Fibroblast of skin of abdomen (primary cell): ENCODE data around the gene TEKTIP1.
"Not testable (repeated sequence)": the region's sequence is repeated elsewhere in the genome, so short reads cannot be mapped to it uniquely, and the experiment has no call there.

Source experiments
- DNase-seq: peaks from one replicate; pipeline ENCODE4 v3.0.0-alpha.2; 2013

TEKTIP1 gene

GRCh38 chr19:3508121-3508661, 30.8 kb upstream of the TEKTIP1 start:
- DNase-seq: not testable (repeated sequence)

- DNase-seq: peak; percentile 31
Measured at GRCh38 chr19:3508771-3509535, 30.0 kb upstream of the TEKTIP1 start.

- DNase-seq: peak; percentile 60
Measured at GRCh38 chr19:3509566-3509989, 29.4 kb upstream of the TEKTIP1 start.

GRCh38 chr19:3510727-3511126, 28.2 kb upstream of the TEKTIP1 start:
- DNase-seq: no peak

GRCh38 chr19:3511506-3512251, 27.3 kb upstream of the TEKTIP1 start:
- DNase-seq: no peak

- no peak for DNase-seq
Measured at GRCh38 chr19:3512562-3513228, 26.3 kb upstream of the TEKTIP1 start.

GRCh38 chr19:3513229-3514140, 25.5 kb upstream of the TEKTIP1 start:
- no peak for DNase-seq

- DNase-seq: peak; percentile 25
Measured at GRCh38 chr19:3514930-3515329, 24.0 kb upstream of the TEKTIP1 start.

GRCh38 chr19:3515891-3516422, 23.0 kb upstream of the TEKTIP1 start:
- DNase-seq: peak; percentile 78

GRCh38 chr19:3516675-3517207, 22.2 kb upstream of the TEKTIP1 start:
- no peak for DNase-seq

- no peak for DNase-seq
Measured at GRCh38 chr19:3517638-3518037, 21.3 kb upstream of the TEKTIP1 start.

GRCh38 chr19:3518255-3518654, 20.7 kb upstream of the TEKTIP1 start:
- DNase-seq: no peak

- DNase-seq: no peak
Measured at GRCh38 chr19:3518659-3519058, 20.3 kb upstream of the TEKTIP1 start.

GRCh38 chr19:3519126-3519525, 19.8 kb upstream of the TEKTIP1 start:
- DNase-seq: no peak

GRCh38 chr19:3520166-3521103, 18.5 kb upstream of the TEKTIP1 start:
- DNase-seq: no peak

GRCh38 chr19:3521104-3521445, 17.9 kb upstream of the TEKTIP1 start:
- no peak for DNase-seq

- no peak for DNase-seq
Measured at GRCh38 chr19:3522421-3523360, 16.3 kb upstream of the TEKTIP1 start.

- no peak for DNase-seq
Measured at GRCh38 chr19:3523361-3524077, 15.5 kb upstream of the TEKTIP1 start.
